Epidermal melanocyte (primary cell): ENCODE results near the gene PM20D2.

Experiments used
- DNase-seq: peaks from one replicate; pipeline ENCODE4 v3.0.0; 2011; ENCODE audit warnings: low spot score; ENCODE audit not compliant: insufficient read length

PM20D2 gene

GRCh38 chr6:89199579-89199978 lies 53.7 kb downstream of the PM20D2 start:
- no peak for DNase-seq

- DNase-seq = no peak
Measured at GRCh38 chr6:89200706-89201215, 54.9 kb downstream of the PM20D2 start.

GRCh38 chr6:89204096-89204495 lies 58.2 kb downstream of the PM20D2 start:
- no peak for DNase-seq

GRCh38 chr6:89205819-89206218 lies 60.0 kb downstream of the PM20D2 start:
- DNase-seq = no peak

- no peak for DNase-seq
Measured at GRCh38 chr6:89208551-89208950, 62.7 kb downstream of the PM20D2 start.

- no peak for DNase-seq
Measured at GRCh38 chr6:89209457-89209856, 63.6 kb downstream of the PM20D2 start.

- no peak for DNase-seq
Measured at GRCh38 chr6:89212472-89212871, 66.6 kb downstream of the PM20D2 start.

- no peak for DNase-seq
Measured at GRCh38 chr6:89214197-89214596, 68.3 kb downstream of the PM20D2 start.
